Bronchial epithelial cell (primary cell): ENCODE measurements around the gene AMZ1. TPM values are rescaled to one million over a fixed set of nuclear protein-coding genes. Genes with fewer than 3 reads are reported as not detected.
"Not testable (repeated sequence)": the region's sequence is repeated elsewhere in the genome, so short reads cannot be mapped to it uniquely, and the experiment has no call there.

Source experiments
- DNase-seq: peaks from one replicate; pipeline ENCODE4 v3.0.0-alpha.2; 2010; ENCODE audit warnings: low read depth
- FAIRE-seq: peaks from 2 replicates; lab custom pipeline; 2011; peaks lifted over from hg19 to GRCh38; lab: Jason Lieb, UNC
- H3K27me3 ChIP-seq: 2 replicates; pipeline ENCODE4 v1.5.1; 2011; ENCODE audit warnings: low read length; ENCODE audit not compliant: control insufficient read depth, insufficient read depth
- H3K36me3 ChIP-seq: 2 replicates; pipeline ENCODE4 v1.5.1; 2011; ENCODE audit warnings: low read length; ENCODE audit not compliant: control insufficient read depth, insufficient read depth
- H3K4me3 ChIP-seq: 2 replicates; pipeline ENCODE4 v1.5.1; 2011; ENCODE audit warnings: mild to moderate bottlenecking, low read depth, low read length, control low read depth
- total RNA-seq: library from RNA; depleted of rRNA; stranded (reverse); fragments of >200 nt; gene quantifications from 2 replicates; pipeline ENCODE4 v1.2.1, GENCODE V29; 2014
- TF ChIP-seq, protein P1 (sequence below): IDR thresholded peaks from 2 replicates; pipeline ENCODE4 v1.5.1; 2011; ENCODE audit warnings: mild to moderate bottlenecking, moderate library complexity, low read length, control low read depth, inconsistent platforms; ENCODE audit not compliant: insufficient read depth, severe bottlenecking

AMZ1 gene
- total RNA-seq, 1 donor from 2014 or later, result not detected

- no peak overlapping the region for H3K4me3 ChIP-seq
- TF ChIP-seq, protein P1, sequence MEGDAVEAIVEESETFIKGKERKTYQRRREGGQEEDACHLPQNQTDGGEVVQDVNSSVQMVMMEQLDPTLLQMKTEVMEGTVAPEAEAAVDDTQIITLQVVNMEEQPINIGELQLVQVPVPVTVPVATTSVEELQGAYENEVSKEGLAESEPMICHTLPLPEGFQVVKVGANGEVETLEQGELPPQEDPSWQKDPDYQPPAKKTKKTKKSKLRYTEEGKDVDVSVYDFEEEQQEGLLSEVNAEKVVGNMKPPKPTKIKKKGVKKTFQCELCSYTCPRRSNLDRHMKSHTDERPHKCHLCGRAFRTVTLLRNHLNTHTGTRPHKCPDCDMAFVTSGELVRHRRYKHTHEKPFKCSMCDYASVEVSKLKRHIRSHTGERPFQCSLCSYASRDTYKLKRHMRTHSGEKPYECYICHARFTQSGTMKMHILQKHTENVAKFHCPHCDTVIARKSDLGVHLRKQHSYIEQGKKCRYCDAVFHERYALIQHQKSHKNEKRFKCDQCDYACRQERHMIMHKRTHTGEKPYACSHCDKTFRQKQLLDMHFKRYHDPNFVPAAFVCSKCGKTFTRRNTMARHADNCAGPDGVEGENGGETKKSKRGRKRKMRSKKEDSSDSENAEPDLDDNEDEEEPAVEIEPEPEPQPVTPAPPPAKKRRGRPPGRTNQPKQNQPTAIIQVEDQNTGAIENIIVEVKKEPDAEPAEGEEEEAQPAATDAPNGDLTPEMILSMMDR, result no peak
- FAIRE-seq (no peak), DNase-seq (no peak)
- H3K27me3 ChIP-seq, result no peaks in the 10 kb centered on the region
- H3K36me3 ChIP-seq, result no peaks in the 10 kb centered on the region
Measured at GRCh38 chr7:2667843-2668242, 20.2 kb upstream of the AMZ1 start.

GRCh38 chr7:2668401-2668800 is 19.6 kb upstream of the AMZ1 start:
- FAIRE-seq (no peak), DNase-seq (no peak)
- no peaks in the 10 kb centered on the region for H3K27me3 ChIP-seq
- no peaks in the 10 kb centered on the region for H3K36me3 ChIP-seq
- H3K4me3 ChIP-seq, result no peak overlapping the region
- TF ChIP-seq, protein P1, result no peak

GRCh38 chr7:2670171-2670570 is 17.8 kb upstream of the AMZ1 start:
- TF ChIP-seq, protein P1, result no peak

GRCh38 chr7:2670720-2671391 is 17.1 kb upstream of the AMZ1 start:
- no peak overlapping the region for H3K4me3 ChIP-seq
- TF ChIP-seq, protein P1, result peak; percentile 91
- no peaks in the 10 kb centered on the region for H3K27me3 ChIP-seq
- FAIRE-seq, result no peak
- peak; percentile 21 for DNase-seq
- H3K36me3 ChIP-seq, result no peaks in the 10 kb centered on the region

More at GRCh38 chr7:2670171-2670570, 17.8 kb upstream of the AMZ1 start:
- FAIRE-seq, result no peak
- no peaks in the 10 kb centered on the region for H3K36me3 ChIP-seq
- no peak overlapping the region for H3K4me3 ChIP-seq
- no peaks in the 10 kb centered on the region for H3K27me3 ChIP-seq
- no peak for DNase-seq

DNA sequence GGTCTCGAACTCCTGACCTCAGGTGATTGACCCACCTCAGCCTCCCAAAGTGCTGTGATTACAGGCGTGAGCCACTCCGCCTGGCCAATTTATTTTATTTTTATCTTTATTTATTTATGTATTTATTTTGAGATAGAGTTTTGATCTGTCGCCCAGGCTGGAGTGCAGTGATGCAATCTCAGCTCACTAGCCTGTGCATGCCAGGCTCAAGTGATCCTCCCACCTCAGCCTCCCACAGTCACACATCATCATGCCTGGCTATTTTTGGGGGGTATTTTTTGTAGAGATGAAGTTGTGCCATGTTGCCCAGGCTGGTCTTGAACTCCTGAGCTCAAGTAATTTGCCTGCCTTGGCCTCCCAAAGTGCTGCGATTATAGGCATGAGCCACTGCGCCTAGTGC is 14.8 kb upstream of the AMZ1 start:
- not testable (repeated sequence) for H3K36me3 ChIP-seq, DNase-seq, FAIRE-seq, H3K4me3 ChIP-seq, H3K27me3 ChIP-seq

DNA sequence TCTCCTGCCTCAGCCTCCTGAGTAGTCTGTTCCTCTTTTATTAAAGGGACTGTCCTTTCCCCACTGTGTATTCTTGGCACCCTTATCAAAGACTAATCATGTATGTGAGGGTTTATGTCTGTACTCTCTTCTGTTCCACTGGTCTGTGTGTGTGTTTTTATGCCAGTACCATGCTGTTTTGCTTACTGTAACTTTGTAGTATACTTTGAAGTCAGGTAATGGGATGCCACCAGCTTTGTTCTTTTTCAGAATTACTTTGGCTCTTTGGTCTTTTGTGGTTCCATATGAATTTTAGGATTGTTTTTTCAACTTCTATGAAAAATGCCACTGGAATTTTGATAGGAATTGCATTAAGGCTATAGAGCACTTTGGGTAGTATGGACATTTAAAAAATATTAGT is 14.1 kb upstream of the AMZ1 start:
- H3K27me3 ChIP-seq, result no peaks in the 10 kb centered on the region
- no peak overlapping the region for H3K4me3 ChIP-seq
- TF ChIP-seq, protein P1, result no peak
- no peaks in the 10 kb centered on the region for H3K36me3 ChIP-seq
- FAIRE-seq, result no peak
- DNase-seq, result no peak
